IMR-90 (cell line): Measurements from ENCODE around the gene BMPER. TPM values are rescaled to one million over a fixed set of nuclear protein-coding genes. Genes with fewer than 3 reads are reported as not detected.

Source experiments
- BHLHE40 ChIP-seq: fragments of 150-350 bp; IDR thresholded peaks from 2 replicates; pipeline ENCODE4 v1.6.1; 2016; ENCODE audit warnings: mild to moderate bottlenecking, low read depth, low read length
- CTCF ChIP-seq: conservative IDR thresholded peaks from 2 replicates; pipeline ENCODE4 v1.5.1; 2012; ENCODE audit warnings: mild to moderate bottlenecking, low read depth, low read length, improper control_type of control experiment
- MAFK ChIP-seq: IDR thresholded peaks from 2 replicates; pipeline ENCODE4 v1.6.1; 2012; ENCODE audit warnings: low read depth, low read length, improper control_type of control experiment
- USF2 ChIP-seq: fragments of 150-350 bp; IDR thresholded peaks from 2 replicates; pipeline ENCODE4 v1.6.1; 2017; ENCODE audit warnings: mild to moderate bottlenecking, antibody characterized with exemption, low read length, low read depth
- polyA plus RNA-seq, 3 experiments: library from polyadenylated mRNA; depleted of rRNA; stranded (reverse); fragments of >200 nt; gene quantifications; 2 replicates each; pipeline ENCODE4 v1.2.3, GENCODE V29; 2012; ENCODE audit warnings: low replicate concordance in 1 of 3
- total RNA-seq: library from RNA; depleted of rRNA; stranded (reverse); fragments of >200 nt; gene quantifications from 2 replicates; pipeline ENCODE4 v1.2.3, GENCODE V29; 2012

The BMPER gene
- total and polyA plus RNA-seq, 2 of the 4 experiments (the other 2 are of a cell fraction), result 6.2 to 7.9 TPM

- TF ChIP-seq CTCF (no peak), USF2 (no peak), MAFK (no peak), BHLHE40 (no peak)
Measured at GRCh38 chr7:34135924-34136323, 230.6 kb downstream of the BMPER start (continued).
